Glomerular visceral epithelial cell (primary cell): ENCODE results near the gene ARFIP1.

ENCODE experiments used
- DNase-seq: peaks from one replicate; pipeline ENCODE4 v3.0.0-alpha.2; 2016; ENCODE audit errors: extremely low spot score

Gene ARFIP1

DNA sequence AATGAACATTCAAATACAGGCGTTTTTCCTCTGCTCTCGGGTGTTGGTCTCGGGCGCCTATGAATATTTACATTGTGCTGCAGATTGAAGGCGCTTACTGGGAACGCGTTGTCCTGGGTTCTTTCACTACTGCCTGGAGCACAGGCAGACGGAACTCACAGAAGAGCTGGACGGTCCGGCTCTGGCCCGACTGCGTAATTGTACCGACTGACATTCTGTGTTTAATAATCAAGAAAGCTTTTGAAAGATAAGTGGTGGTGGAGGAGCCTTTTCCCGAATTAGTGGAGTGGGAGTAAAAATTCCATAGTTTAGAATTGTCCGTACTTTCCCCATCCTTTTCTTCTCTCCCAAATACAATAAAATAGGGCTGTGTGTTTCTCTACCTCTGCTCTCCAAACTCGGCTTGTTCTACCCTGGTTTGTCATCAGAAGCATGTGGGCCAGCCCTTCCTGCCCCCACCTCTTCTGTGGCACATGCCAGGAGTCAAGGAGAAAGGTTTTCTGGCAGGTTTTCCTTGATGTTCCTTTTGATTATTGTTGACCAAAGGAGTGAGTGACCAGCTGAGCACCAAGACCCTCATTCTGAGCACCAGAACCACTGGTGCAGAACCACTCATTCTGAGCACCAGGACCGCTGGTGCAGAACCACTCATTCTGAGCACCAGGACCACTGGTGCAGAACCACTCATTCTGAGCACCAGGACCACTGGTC is 158.6 kb downstream of the ARFIP1 start:
- peak; percentile 43 for DNase-seq

DNA sequence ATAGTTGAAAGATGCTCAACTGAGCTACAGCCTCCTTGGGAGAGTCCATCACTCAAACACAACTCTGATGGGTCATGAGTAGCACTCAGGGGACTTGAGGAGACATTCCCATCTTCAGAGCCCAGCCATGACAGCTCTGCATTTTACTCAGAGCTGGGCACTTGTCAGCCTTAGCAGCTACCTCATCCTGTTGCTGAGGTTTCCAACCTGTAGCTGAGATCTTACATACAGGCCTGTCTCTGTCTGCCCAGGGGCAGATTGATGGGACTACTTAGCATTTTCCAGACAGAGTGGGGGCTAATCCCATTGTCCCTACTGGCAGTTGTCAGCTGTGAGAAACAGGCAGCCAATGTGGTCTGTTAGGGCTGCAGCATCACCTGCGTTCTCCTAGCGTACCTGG is 159.9 kb downstream of the ARFIP1 start:
- DNase-seq: no peak

- no peak for DNase-seq
Measured at GRCh38 chr4:152940461-152940860, 160.7 kb downstream of the ARFIP1 start.

DNA sequence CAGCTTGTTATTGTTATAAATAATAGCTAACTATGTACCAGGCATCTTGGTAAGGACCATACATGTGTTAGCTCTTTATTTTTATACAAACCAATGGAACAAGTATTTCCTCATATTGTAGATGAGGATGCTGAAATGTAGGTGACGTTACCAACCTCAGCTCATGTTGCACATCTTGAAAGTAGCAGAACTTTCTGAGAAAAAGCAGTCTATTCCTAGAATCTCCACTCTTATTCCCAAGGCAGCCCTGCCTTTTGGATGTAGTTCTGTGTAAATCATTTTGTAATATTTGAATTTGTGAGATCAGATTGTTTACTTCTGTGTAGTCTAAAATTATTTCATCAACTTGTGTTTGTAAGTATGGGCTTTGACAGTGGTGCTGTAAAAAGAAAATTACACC is 161.7 kb downstream of the ARFIP1 start:
- no peak for DNase-seq

GRCh38 chr4:152942346-152942745 is 162.6 kb downstream of the ARFIP1 start:
- no peak for DNase-seq

DNA sequence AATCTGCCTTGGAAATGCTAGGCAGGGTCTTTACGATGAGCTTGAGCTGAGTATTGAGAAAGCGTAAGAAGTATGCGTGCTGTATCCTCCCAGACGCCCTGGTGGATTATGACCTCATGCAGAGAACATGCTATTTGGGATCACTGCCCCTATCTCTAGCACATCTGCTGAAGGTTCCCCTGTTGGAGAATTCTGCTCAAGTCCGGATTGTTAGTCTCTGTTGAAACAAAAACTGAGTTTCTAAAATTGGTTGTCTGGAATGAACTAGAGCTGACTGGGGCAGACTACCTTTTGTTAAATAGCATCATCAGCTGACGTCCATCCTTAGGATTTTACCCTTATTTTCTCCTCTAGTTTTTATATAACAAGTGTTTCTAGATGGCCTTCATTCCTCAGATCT is 163.9 kb downstream of the ARFIP1 start:
- DNase-seq: no peak

DNA sequence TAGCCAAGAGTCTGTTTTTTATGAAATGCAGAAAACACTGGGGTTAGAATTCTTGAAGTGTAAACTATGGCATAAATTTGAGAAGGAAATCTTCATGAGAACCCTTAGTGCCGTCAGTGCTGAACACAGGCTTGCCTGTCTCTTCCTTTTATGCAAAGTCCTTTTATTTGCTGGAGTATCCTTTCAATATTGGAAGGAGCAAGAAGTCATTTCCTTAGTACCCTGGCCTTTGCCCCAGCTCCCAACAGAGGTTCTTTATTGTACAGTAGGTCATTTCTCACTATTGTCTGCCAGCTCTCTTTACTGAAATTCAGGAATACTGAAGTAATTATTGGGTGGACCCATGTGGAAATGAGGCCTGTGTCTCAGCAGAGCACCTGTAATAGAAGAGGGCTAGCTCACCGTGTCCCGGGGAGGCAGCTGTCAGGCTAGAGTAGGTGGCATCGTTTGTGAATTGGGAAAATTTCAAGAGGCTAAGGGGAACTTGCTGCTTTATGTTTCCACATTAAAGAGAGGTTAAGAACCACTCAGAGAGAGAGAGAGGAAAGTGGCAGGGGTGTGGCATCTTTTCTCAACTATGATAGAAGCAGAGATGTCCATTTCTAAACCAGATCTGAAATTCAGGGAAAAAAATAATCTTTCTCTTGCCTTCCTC is 165.0 kb downstream of the ARFIP1 start:
- DNase-seq: no peak

DNA sequence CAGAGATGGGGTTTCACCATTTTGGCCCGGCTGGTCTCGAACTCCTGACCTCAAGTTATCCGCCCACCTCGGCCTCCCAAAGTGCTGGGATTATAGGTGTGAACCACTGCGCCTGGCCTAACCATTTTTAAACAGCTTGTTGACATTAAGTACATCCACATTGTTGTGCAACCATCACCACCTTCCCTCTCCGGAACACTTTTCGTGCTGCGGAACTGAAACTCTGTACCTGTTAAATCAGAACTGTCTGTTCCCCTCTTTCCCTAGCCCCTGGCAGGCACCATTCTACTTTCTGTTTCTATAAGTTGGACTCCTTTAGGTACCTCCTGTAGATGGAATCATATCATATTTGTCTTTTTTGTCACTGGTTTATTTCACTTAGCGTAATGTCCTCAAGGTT is 165.9 kb downstream of the ARFIP1 start:
- no peak for DNase-seq

DNA sequence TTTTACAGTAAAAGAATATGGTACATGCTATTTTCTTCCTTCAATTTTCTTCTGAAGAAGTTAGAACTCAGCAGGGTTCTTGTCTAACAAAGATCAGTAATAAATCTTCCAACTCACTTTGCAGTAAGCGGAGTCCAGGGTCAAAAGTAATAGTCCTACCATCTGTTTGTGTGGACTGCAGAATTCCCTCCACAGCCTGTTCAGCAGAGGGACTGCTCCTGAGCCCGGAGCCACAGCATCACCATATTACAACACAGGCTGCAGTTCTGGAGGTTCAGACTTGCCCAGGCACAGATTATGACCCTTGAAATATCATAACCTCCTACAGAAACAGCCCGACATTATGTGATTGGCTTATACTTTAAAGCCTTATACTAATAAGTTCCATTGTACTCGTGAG is 166.7 kb downstream of the ARFIP1 start:
- no peak for DNase-seq

DNA sequence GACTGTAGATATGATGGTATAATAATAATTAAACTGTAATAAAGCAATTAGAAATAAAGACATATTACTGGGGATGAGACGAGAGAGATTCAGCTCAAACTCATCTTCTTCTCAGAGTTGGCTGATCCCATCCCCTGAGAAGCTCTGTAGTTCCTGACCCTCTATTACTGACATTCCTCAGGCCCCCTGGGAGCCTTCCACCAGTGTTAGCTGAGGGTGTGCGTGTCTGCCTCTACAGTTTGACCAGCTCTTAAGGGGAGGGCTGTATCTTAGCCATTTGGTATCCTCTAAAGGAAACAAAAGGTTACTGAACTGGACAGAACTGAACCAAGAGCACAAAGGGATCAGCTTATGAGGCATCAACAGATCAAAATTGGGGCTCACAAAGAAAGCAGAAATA is 167.6 kb downstream of the ARFIP1 start:
- DNase-seq: no peak

- no peak for DNase-seq
Measured at GRCh38 chr4:152949930-152950329, 170.2 kb downstream of the ARFIP1 start.

DNA sequence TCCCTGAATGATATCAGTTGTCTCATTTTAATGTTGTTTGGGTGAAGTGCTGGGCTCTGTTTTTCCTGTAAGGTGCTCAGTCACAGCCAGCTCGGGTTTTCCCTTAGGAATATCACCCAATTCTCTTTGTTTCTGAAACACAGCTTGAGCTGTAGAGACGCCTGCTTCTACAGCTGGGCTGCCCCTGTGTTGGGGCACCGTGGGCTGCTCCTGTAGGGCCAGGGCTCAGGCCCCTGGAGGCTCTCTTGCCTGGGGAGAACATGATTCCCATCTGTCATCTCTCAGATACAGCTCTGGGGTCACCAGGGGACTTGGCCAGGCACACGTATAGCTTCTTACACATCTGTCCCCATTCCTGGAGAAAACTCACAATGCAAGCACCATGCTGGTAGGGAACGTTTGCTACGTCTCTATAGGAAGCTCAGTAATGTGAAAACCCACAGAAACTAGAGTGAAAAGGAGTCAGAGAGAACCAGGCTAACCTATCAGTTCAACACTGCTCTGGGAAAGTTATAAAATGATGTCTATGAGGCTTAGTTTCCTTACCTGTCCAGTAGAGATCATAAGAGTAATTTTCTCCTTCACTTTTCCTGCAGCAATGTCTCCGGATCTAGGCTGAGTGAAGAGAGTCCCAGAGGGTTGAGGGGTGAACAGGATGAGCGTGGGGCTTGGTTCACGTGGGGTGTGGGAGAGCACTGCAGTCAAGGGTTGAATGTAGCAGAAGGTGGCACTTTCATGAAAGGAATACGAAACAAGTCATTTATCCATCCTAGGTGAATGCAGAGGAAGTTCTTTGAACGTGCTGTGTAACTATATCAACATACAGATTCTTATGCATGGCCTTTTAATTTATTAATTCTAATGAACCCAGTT is 170.9 kb downstream of the ARFIP1 start:
- DNase-seq: no peak

- peak; percentile 41 for DNase-seq
Measured at GRCh38 chr4:152951348-152951747, 171.6 kb downstream of the ARFIP1 start.

GRCh38 chr4:152953514-152953913 is 173.8 kb downstream of the ARFIP1 start:
- no peak for DNase-seq

DNA sequence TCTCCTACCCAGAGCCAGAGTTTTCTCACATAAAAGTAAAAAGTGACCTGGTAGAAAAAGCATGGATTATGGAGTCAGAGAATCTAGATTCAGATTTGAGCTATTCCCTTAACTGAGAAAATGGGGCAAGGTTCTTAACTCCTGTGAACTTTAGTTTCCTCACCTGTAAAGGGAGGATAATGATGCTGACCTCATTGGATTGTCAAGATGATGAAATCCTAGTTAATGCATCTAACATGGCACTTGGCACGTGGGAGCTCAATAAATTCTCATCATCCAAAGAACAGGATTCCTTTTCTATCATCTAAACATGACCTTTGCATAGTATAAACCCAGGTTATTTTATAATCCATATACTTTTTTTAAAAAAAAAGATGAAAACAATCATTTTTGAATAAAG is 175.0 kb downstream of the ARFIP1 start:
- no peak for DNase-seq

GRCh38 chr4:152956147-152956546 is 176.4 kb downstream of the ARFIP1 start:
- no peak for DNase-seq

DNA sequence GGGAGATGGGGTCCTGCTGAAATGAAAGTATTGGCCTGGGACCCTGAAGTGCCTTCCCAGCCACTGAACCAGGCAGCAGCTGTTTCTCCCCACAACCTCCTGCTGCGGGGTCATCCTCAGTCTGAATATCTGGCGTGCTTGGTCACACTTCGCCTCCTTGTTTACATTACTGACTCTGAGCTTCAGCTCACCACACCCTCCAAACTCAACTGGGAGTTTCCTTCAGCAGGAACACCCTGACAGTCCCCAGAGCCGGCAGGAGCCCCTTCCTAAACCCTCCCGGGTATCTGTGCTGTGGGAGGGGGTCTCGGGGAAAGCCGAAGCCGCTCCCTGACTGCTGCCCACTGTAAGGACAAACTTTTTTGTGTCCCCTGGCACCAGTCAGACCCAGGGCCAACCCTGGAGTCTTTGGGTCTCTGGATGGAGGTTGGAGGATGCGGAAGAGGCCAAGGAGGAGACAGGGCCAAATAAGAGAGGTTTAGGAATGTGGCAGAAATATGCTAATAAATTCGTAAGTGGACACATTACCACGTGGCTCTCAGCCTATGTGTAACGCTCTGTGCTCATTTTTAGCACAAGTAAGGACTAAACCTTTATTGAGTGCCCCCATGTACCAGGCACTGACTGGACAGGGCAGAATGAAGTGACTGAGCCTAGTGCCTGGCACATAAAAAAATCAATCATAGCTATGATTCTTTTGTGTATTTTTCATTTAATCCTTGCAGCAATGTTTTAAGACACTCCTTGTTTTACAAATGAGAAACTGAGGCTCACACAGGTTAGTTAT is 177.1 kb downstream of the ARFIP1 start:
- peak; percentile 85 for DNase-seq

DNA sequence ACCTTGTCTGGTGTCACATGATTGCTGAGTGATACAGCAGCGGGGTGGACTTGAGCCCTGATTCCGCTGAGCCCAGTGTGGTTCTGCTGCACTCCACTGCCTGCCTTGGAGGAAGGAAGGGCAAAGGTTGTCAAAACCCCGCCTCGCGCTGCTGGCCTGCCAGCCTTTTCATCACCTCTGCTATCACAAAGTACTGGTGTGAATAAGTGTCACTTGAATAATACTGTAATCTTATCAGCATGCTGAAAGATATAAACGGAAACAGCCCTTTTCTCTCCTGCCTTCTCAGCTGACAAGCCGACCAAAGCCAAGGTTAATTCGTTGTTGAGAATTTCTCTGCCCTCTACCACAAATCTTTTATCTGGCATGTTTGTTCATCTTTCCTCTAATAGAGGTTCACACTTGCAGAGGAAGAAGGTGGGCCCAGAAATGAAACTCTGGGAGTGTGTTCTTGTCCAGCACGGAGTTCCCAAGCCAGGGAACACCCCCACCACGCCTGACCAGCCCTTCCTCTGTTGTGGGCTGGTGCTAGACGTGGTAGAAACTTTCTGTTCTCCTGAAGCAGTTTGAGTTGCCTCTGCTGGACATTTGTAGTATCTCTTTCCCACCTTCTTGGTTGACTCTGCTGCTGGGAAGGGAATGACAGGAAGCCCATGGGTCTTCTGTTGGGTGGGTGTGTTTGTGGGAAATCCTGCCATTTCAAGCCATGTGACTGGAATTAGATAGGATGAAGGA is 177.8 kb downstream of the ARFIP1 start:
- peak; percentile 34 for DNase-seq

- no peak for DNase-seq
Measured at GRCh38 chr4:152959080-152959479, 179.3 kb downstream of the ARFIP1 start.

DNA sequence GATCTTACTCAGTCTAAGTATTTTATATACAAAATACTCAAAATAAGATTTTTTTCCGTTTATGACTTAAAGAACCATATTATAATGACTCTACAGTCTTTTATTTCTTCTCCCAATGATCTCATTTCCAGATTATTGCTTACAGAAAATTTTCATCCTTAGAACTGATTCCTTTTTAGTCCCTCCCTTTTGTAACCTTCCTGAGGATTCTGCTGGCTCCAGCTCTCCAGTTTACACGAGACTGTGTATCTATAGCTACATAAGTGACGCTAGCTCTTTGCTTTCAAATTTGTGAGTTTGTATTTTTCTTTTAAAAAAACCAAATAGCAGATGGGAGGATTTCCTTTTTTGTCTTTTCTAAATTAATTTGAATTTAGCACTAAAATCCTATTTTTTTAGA is 180.3 kb downstream of the ARFIP1 start:
- DNase-seq: no peak
